ENCODE results near the gene NFKB1. TPM values are rescaled to one million over a fixed set of nuclear protein-coding genes. Genes with fewer than 3 reads are reported as not detected.
A peak's percentile ranks its signal among the peaks of the same experiment; 100 is the strongest.

NFKB1 gene
- total and polyA plus RNA-seq, 2 donors (not counting 1 experiment from before 2014, with no cell fraction given): 20.9 to 32.5 TPM

DNA sequence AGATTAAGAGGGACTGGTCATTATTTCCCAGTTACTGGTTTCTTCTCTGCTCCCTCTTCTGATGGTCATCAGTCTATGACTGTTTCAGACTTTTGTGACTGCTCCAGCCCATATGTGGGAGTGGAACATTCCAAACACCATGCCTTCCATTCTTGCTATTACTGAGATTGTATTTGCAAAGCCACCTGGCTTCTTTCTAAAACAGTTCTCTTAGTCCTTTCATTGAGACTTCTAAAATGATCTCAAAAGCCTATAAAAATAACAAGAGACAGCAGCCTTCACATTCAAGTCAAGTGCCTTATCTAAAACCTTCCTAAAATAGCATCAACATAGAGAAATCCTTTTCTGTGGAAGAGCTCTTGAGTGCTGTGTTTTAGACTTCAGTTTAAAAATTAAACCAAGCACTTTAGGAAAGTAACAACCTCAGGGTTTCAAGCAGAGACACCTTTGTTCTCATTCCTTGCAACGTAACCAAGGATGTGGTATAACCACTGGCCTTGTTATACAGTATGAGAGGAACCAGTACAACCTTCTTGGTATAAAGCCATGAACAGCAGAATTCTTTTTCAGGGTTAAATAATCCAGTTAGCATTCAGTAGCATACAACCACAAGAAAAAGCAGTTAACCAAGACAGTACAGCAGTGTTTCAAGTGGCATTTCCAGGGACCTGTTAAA lies 97.1 kb downstream of the NFKB1 start:
- H3K9me3 ChIP-seq (ENCODE audit: control insufficient read depth, insufficient read depth, low read depth, low read length): no peaks in the 10 kb centered on the region
- peaks cover 4% of the 10 kb centered on the region for H3K36me3 ChIP-seq (ENCODE audit: control insufficient read depth, insufficient read depth, low read length)
- no peaks in the 10 kb centered on the region for H3K79me2 ChIP-seq (ENCODE audit: control insufficient read depth, insufficient read depth, low read length)
- H3K4me1 ChIP-seq (ENCODE audit: control insufficient read depth, extremely low read depth, insufficient read depth, low read length): no peaks in the 10 kb centered on the region
- no peak for TF ChIP-seq EZH2 (IDR thresholded peaks at IDR 0.05; ENCODE audit: low read length, missing control alignments)
- TF ChIP-seq CTCF (conservative IDR thresholded peaks at IDR 0.05 in 1 of 2, IDR thresholded peaks at IDR 0.05 in 1 of 2; ENCODE audit: low read depth in 1 of 2, low read length in 2 of 2): no peak
- no peak overlapping the region for H3K4me2 ChIP-seq (ENCODE audit: extremely low read depth, insufficient read depth, low read length)
- no peaks in the 10 kb centered on the region for H4K20me1 ChIP-seq (ENCODE audit: control insufficient read depth, extremely low read depth, insufficient read depth, low read length)
- H3K27ac ChIP-seq (ENCODE audit: insufficient read depth, low read length): no peak overlapping the region
- H2AFZ ChIP-seq (ENCODE audit: low read length): no peak overlapping the region
- no peak overlapping the region for H3K4me3 ChIP-seq (replicated peaks in 1 of 4; ENCODE audit: control extremely low read depth in 1 of 4, insufficient read depth in 1 of 4, low read depth in 3 of 4, low read length in 4 of 4)
- H3K9ac ChIP-seq (ENCODE audit: insufficient read depth, low read length): no peak overlapping the region
- no peaks in the 10 kb centered on the region for H3K27me3 ChIP-seq (ENCODE audit: control insufficient read depth, insufficient read depth, low read length)
- peak in 1 of 2 donors; percentile 69 for DNase-seq (ENCODE audit: low read depth in 2 of 2)

GRCh38 chr4:102598762-102599374 lies 97.7 kb downstream of the NFKB1 start:
- no peak overlapping the region for H3K27ac ChIP-seq (ENCODE audit: insufficient read depth, low read length)
- no peak for TF ChIP-seq EZH2 (IDR thresholded peaks at IDR 0.05; ENCODE audit: low read length, missing control alignments)
- TF ChIP-seq CTCF (conservative IDR thresholded peaks at IDR 0.05 in 1 of 2, IDR thresholded peaks at IDR 0.05 in 1 of 2; ENCODE audit: low read depth in 1 of 2, low read length in 2 of 2): no peak
- no peak overlapping the region for H3K9ac ChIP-seq (ENCODE audit: insufficient read depth, low read length)
- no peaks in the 10 kb centered on the region for H3K27me3 ChIP-seq (ENCODE audit: control insufficient read depth, insufficient read depth, low read length)
- H3K4me1 ChIP-seq (ENCODE audit: control insufficient read depth, extremely low read depth, insufficient read depth, low read length): no peaks in the 10 kb centered on the region
- no peaks in the 10 kb centered on the region for H4K20me1 ChIP-seq (ENCODE audit: control insufficient read depth, extremely low read depth, insufficient read depth, low read length)
- DNase-seq (ENCODE audit: low read depth in 2 of 2): peak; percentile 28 to 31
- no peaks in the 10 kb centered on the region for H3K9me3 ChIP-seq (ENCODE audit: control insufficient read depth, insufficient read depth, low read depth, low read length)
- no peak overlapping the region for H2AFZ ChIP-seq (ENCODE audit: low read length)
- no peak overlapping the region for H3K4me2 ChIP-seq (ENCODE audit: extremely low read depth, insufficient read depth, low read length)
- no peaks in the 10 kb centered on the region for H3K79me2 ChIP-seq (ENCODE audit: control insufficient read depth, insufficient read depth, low read length)
- no peak overlapping the region for H3K4me3 ChIP-seq (replicated peaks in 1 of 4; ENCODE audit: control extremely low read depth in 1 of 4, insufficient read depth in 1 of 4, low read depth in 3 of 4, low read length in 4 of 4)
- H3K36me3 ChIP-seq (ENCODE audit: control insufficient read depth, insufficient read depth, low read length): peaks cover 4% of the 10 kb centered on the region

- no peak overlapping the region for H3K9ac ChIP-seq (ENCODE audit: insufficient read depth, low read length)
- TF ChIP-seq EZH2 (IDR thresholded peaks at IDR 0.05; ENCODE audit: low read length, missing control alignments): no peak
- no peak for TF ChIP-seq CTCF (conservative IDR thresholded peaks at IDR 0.05 in 1 of 2, IDR thresholded peaks at IDR 0.05 in 1 of 2; ENCODE audit: low read depth in 1 of 2, low read length in 2 of 2)
These were observed 98.3 kb downstream of the NFKB1 start for GRCh38 chr4:102599455-102599854.

More at GRCh38 chr4:102599455-102599854, 98.3 kb downstream of the NFKB1 start:
- H3K4me2 ChIP-seq (ENCODE audit: extremely low read depth, insufficient read depth, low read length): no peak overlapping the region
- no peak overlapping the region for H2AFZ ChIP-seq (ENCODE audit: low read length)
- H3K27me3 ChIP-seq (ENCODE audit: control insufficient read depth, insufficient read depth, low read length): no peaks in the 10 kb centered on the region
- H3K27ac ChIP-seq (ENCODE audit: insufficient read depth, low read length): no peak overlapping the region
- no peak overlapping the region for H3K4me3 ChIP-seq (replicated peaks in 1 of 4; ENCODE audit: control extremely low read depth in 1 of 4, insufficient read depth in 1 of 4, low read depth in 3 of 4, low read length in 4 of 4)
- no peak for DNase-seq (ENCODE audit: low read depth in 2 of 2)
- no peaks in the 10 kb centered on the region for H3K9me3 ChIP-seq (ENCODE audit: control insufficient read depth, insufficient read depth, low read depth, low read length)
- peaks cover 4% of the 10 kb centered on the region for H3K36me3 ChIP-seq (ENCODE audit: control insufficient read depth, insufficient read depth, low read length)
- no peaks in the 10 kb centered on the region for H3K4me1 ChIP-seq (ENCODE audit: control insufficient read depth, extremely low read depth, insufficient read depth, low read length)
- no peaks in the 10 kb centered on the region for H3K79me2 ChIP-seq (ENCODE audit: control insufficient read depth, insufficient read depth, low read length)
- no peaks in the 10 kb centered on the region for H4K20me1 ChIP-seq (ENCODE audit: control insufficient read depth, extremely low read depth, insufficient read depth, low read length)
